ENCODE results near the gene EFCAB5.
"Not testable (repeated sequence)": the region's sequence is repeated elsewhere in the genome, so short reads cannot be mapped to it uniquely, and the experiment has no call there.

Gene EFCAB5

GRCh38 chr17:30116345-30116660 is 174.9 kb downstream of the EFCAB5 start:
- DNase-seq (ENCODE audit: low read depth), result no peak
- H3K4me3 ChIP-seq (ENCODE audit: low read depth, low read length), result peak overlapping the region; percentile 82
- TF ChIP-seq CTCF (IDR thresholded peaks at IDR 0.05; ENCODE audit: control insufficient read depth, extremely low read depth, insufficient read depth), result no peak

GRCh38 chr17:30116661-30117551 is 175.5 kb downstream of the EFCAB5 start, which contains the start of gene NSRP1:
Gene NSRP1, plus strand, starts transcription at chr17:30116816. Its CDS starts 28 bp downstream, at chr17:30116844.
- TF ChIP-seq CTCF (IDR thresholded peaks at IDR 0.05; ENCODE audit: control insufficient read depth, extremely low read depth, insufficient read depth), result no peak
- peak within 1 kb of the TSS; percentile 82 for H3K4me3 ChIP-seq (ENCODE audit: low read depth, low read length)
- peak; percentile 83 for DNase-seq (ENCODE audit: low read depth)

GRCh38 chr17:30117675-30118081 is 176.2 kb downstream of the EFCAB5 start:
- no peak for DNase-seq (ENCODE audit: low read depth)
- TF ChIP-seq CTCF (IDR thresholded peaks at IDR 0.05; ENCODE audit: control insufficient read depth, extremely low read depth, insufficient read depth), result no peak
- peak overlapping the region; percentile 82 for H3K4me3 ChIP-seq (ENCODE audit: low read depth, low read length)

- DNase-seq (ENCODE audit: low read depth); H3K4me3 ChIP-seq (ENCODE audit: low read depth, low read length): not testable (repeated sequence)
Measured at GRCh38 chr17:30118635-30119034, 177.2 kb downstream of the EFCAB5 start.

- DNase-seq (ENCODE audit: low read depth), result no peak
- no peak for TF ChIP-seq CTCF (IDR thresholded peaks at IDR 0.05; ENCODE audit: control insufficient read depth, extremely low read depth, insufficient read depth)
- H3K4me3 ChIP-seq (ENCODE audit: low read depth, low read length), result no peak overlapping the region
Measured at GRCh38 chr17:30124273-30124796, 182.9 kb downstream of the EFCAB5 start.

- TF ChIP-seq CTCF (IDR thresholded peaks at IDR 0.05; ENCODE audit: control insufficient read depth, extremely low read depth, insufficient read depth), result no peak
- H3K4me3 ChIP-seq (ENCODE audit: low read depth, low read length), result no peak overlapping the region
- no peak for DNase-seq (ENCODE audit: low read depth)
Measured at GRCh38 chr17:30130121-30130520, 188.7 kb downstream of the EFCAB5 start.

- DNase-seq (ENCODE audit: low read depth), result no peak
- no peak overlapping the region for H3K4me3 ChIP-seq (ENCODE audit: low read depth, low read length)
- TF ChIP-seq CTCF (IDR thresholded peaks at IDR 0.05; ENCODE audit: control insufficient read depth, extremely low read depth, insufficient read depth), result no peak
Measured at GRCh38 chr17:30132615-30133014, 191.2 kb downstream of the EFCAB5 start.

All from LNCaP clone FGC (cell line).